OCI-LY7 (cell line): ENCODE measurements around the gene CDHR2.

Experiments
- EZH2phosphoT487 ChIP-seq: fragments of 200-600 bp; sonication (generic); IDR thresholded peaks from 2 replicates; pipeline ENCODE4 v1.6.1; 2018; ENCODE audit warnings: low read depth, borderline replicate concordance, mild to moderate bottlenecking, mixed run types, antibody characterized with exemption, low read length, moderate library complexity, mixed read lengths
- TF ChIP-seq, protein P1 (sequence below): fragments of 200-600 bp; sonication (generic); conservative IDR thresholded peaks from 2 replicates; pipeline ENCODE4 v1.5.1; 2014; ENCODE audit warnings: mild to moderate bottlenecking, antibody characterized with exemption, low read length, moderate library complexity, mixed read lengths

- TF ChIP-seq, protein P1, sequence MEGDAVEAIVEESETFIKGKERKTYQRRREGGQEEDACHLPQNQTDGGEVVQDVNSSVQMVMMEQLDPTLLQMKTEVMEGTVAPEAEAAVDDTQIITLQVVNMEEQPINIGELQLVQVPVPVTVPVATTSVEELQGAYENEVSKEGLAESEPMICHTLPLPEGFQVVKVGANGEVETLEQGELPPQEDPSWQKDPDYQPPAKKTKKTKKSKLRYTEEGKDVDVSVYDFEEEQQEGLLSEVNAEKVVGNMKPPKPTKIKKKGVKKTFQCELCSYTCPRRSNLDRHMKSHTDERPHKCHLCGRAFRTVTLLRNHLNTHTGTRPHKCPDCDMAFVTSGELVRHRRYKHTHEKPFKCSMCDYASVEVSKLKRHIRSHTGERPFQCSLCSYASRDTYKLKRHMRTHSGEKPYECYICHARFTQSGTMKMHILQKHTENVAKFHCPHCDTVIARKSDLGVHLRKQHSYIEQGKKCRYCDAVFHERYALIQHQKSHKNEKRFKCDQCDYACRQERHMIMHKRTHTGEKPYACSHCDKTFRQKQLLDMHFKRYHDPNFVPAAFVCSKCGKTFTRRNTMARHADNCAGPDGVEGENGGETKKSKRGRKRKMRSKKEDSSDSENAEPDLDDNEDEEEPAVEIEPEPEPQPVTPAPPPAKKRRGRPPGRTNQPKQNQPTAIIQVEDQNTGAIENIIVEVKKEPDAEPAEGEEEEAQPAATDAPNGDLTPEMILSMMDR = no peak
- TF ChIP-seq EZH2phosphoT487 = no peak
Observed at GRCh38 chr5:176630681-176631222, 81.6 kb downstream of the CDHR2 start.
